Measurements from ENCODE around the gene CFAP141. TPM values are rescaled to one million over a fixed set of nuclear protein-coding genes. Genes with fewer than 3 reads are reported as not detected.
A peak's percentile ranks its signal among the peaks of the same experiment; 100 is the strongest.

Gene CFAP141
- total and polyA plus RNA-seq, 2 of the 13 experiments (the other 11 are each of a cell fraction or from before 2014, with no cell fraction given): not detected

DNA sequence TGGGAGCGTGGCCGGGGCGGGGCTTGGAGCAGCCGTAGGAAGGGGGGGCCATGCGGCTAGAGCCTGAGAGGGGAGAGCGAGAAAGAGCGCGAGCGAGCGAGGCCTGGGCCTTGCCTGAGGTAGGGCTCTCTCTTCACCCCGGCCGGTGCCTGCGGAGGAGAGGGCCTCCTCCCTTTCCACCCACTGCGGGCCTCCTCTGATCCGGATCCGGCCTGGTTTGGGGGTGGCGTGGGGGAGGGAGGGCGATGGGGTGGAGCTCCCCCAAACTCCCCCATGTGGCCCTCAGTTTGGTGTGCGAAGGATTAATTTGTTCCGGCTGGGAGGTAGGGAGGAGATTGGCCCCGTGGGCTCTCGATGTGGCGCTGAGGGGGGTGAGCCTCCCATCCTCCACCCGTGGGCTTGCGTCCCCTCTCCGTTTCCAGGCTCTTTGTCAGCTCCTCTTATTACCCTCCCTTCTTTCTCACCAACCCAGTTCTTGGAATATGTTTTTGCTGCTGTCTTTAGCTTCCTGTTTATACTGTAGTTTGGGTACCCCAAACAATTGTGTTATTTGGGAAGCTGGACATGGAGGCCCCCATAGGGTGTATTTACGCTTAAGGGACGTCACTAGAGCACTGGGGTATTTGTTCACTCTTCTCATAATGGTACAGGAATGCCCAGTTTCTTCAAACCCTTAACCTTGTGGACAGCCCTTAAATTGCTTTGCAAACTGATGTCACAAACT is 15.3 kb upstream of the CFAP141 start (continued):
- TF ChIP-seq ZNF142 (CRISPR knock-in tag; IDR thresholded peaks at IDR 0.05): no peak
- peak; percentile 68 for TF ChIP-seq AGO2 (optimal IDR thresholded peaks at IDR 0.05; ENCODE audit: low read depth, low read length)
- TF ChIP-seq CC2D1A (CRISPR knock-in tag; IDR thresholded peaks at IDR 0.05): no peak
- TF ChIP-seq, protein P1, sequence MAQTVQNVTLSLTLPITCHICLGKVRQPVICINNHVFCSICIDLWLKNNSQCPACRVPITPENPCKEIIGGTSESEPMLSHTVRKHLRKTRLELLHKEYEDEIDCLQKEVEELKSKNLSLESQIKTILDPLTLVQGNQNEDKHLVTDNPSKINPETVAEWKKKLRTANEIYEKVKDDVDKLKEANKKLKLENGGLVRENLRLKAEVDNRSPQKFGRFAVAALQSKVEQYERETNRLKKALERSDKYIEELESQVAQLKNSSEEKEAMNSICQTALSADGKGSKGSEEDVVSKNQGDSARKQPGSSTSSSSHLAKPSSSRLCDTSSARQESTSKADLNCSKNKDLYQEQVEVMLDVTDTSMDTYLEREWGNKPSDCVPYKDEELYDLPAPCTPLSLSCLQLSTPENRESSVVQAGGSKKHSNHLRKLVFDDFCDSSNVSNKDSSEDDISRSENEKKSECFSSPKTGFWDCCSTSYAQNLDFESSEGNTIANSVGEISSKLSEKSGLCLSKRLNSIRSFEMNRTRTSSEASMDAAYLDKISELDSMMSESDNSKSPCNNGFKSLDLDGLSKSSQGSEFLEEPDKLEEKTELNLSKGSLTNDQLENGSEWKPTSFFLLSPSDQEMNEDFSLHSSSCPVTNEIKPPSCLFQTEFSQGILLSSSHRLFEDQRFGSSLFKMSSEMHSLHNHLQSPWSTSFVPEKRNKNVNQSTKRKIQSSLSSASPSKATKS (CRISPR knock-in tag; IDR thresholded peaks at IDR 0.05): peak; percentile 62; the same call in 1 of the 2 replicates
- TF ChIP-seq ZNF737 (CRISPR knock-in tag; IDR thresholded peaks at IDR 0.05; ENCODE audit: borderline replicate concordance): 0 out of 2 replicates have a peak, but pooled peaks have one; percentile 61
- no peak for TF ChIP-seq TRAFD1 (CRISPR knock-in tag; IDR thresholded peaks at IDR 0.05; ENCODE audit: borderline replicate concordance)
- TF ChIP-seq PHF21A (CRISPR knock-in tag; IDR thresholded peaks at IDR 0.05): no peak
- TF ChIP-seq ZNF382 (CRISPR knock-in tag; IDR thresholded peaks at IDR 0.05; ENCODE audit: borderline replicate concordance): no peak
- TF ChIP-seq SMAD1 (CRISPR knock-in tag; IDR thresholded peaks at IDR 0.05; ENCODE audit: borderline replicate concordance, low read depth): no peak
- no peak for TF ChIP-seq THAP11 (CRISPR knock-in tag; IDR thresholded peaks at IDR 0.05)
- 0 out of 2 replicates have a peak, but pooled peaks have one; percentile 18 for TF ChIP-seq ZBTB14 (CRISPR knock-in tag; IDR thresholded peaks at IDR 0.05)
- TF ChIP-seq, protein P2, sequence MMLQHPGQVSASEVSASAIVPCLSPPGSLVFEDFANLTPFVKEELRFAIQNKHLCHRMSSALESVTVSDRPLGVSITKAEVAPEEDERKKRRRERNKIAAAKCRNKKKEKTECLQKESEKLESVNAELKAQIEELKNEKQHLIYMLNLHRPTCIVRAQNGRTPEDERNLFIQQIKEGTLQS (CRISPR knock-in tag; IDR thresholded peaks at IDR 0.05): no peak; the same call in 1 of the 2 replicates
- no peak for TF ChIP-seq HNF4A (CRISPR knock-in tag; IDR thresholded peaks at IDR 0.05)
- TF ChIP-seq CHD4 (IDR thresholded peaks at IDR 0.05; ENCODE audit: borderline replicate concordance, low read length): no peak
- no peak; the same call in 1 of the 2 replicates for TF ChIP-seq MED13 (CRISPR knock-in tag; IDR thresholded peaks at IDR 0.05)
- TF ChIP-seq DNMT1 (CRISPR knock-in tag; IDR thresholded peaks at IDR 0.05): no peak

All from HepG2 (cell line).